PC-3 (cell line): ENCODE measurements around the gene STPG4. TPM values are rescaled to one million over a fixed set of nuclear protein-coding genes. Genes with fewer than 3 reads are reported as not detected.

Source experiments
- ATAC-seq: fragments of 200-7000 bp; cut with Tn5 transposase; 2 replicates; pipeline ENCODE4 v1.9.1; 2020; ENCODE audit warnings: mild to moderate bottlenecking, moderate library complexity
- BruUV-seq: library from RNA; stranded (reverse); fragments of 400-500 nt; replicated peaks from 2 replicates; lab custom pipeline; 2021; lab: Mats Ljungman, UMichigan
- CTCF ChIA-PET: fragments of 300-600 bp; sonication (Branson Sonifier 250); formaldehyde crosslinking; loops from one replicate; lab custom pipeline; 2022; ENCODE audit warnings: antibody characterized with exemption; lab: Charles Lee
- POLR2A ChIA-PET: fragments of 300-600 bp; sonication (Branson Sonifier 250); formaldehyde crosslinking; loops from one replicate; lab custom pipeline; 2022; ENCODE audit warnings: antibody characterized with exemption; ENCODE audit not compliant: unreplicated experiment; lab: Charles Lee
- DNase-seq: peaks from one replicate; pipeline ENCODE4 v3.0.0-alpha.2; 2015
- H2AFZ ChIP-seq: fragments of 300-600 bp; sonication (generic); 2 replicates; pipeline ENCODE4 v1.6.0; 2016; ENCODE audit warnings: antibody characterized with exemption, low read length
- H3F3A ChIP-seq: fragments of 300-600 bp; sonication (generic); one replicate; pipeline ENCODE4 v1.6.0; 2017; ENCODE audit warnings: antibody characterized with exemption, low read length, control low read depth, mild to moderate bottlenecking; ENCODE audit not compliant: unreplicated experiment
- H3K27ac ChIP-seq: fragments of 300-600 bp; sonication (generic); 2 replicates; pipeline ENCODE4 v1.5.1; 2016; ENCODE audit warnings: mild to moderate bottlenecking, low read length
- H3K27me3 ChIP-seq: fragments of 300-600 bp; sonication (generic); 2 replicates; pipeline ENCODE4 v1.6.1; 2016; ENCODE audit warnings: low read length, mixed read lengths
- H3K36me3 ChIP-seq: fragments of 300-600 bp; sonication (generic); 2 replicates; pipeline ENCODE4 v1.6.1; 2016; ENCODE audit warnings: low read depth, mixed run types, low read length, mixed read lengths
- H3K4me1 ChIP-seq: fragments of 300-600 bp; sonication (generic); 2 replicates; pipeline ENCODE4 v1.5.1; 2016; ENCODE audit warnings: low read length; ENCODE audit not compliant: insufficient read depth
- H3K4me2 ChIP-seq: fragments of 300-600 bp; sonication (generic); 2 replicates; pipeline ENCODE4 v1.6.0; 2016; ENCODE audit warnings: low read length
- H3K4me3 ChIP-seq: fragments of 300-600 bp; sonication (generic); 2 replicates; pipeline ENCODE4 v1.5.1; 2016; ENCODE audit warnings: mild to moderate bottlenecking, low read length, mixed read lengths
- H3K79me2 ChIP-seq: fragments of 300-600 bp; sonication (generic); 2 replicates; pipeline ENCODE4 v1.6.1; 2017; ENCODE audit warnings: low read length, mixed read lengths
- H3K9ac ChIP-seq: fragments of 300-600 bp; sonication (generic); 2 replicates; pipeline ENCODE4 v1.6.0; 2016; ENCODE audit warnings: mild to moderate bottlenecking, low read length
- H3K9me2 ChIP-seq: fragments of 300-600 bp; sonication (generic); replicated peaks from 2 replicates; pipeline ENCODE4 v1.6.1; 2016; ENCODE audit warnings: mixed run types, low read length, mixed read lengths
- H3K9me3 ChIP-seq: fragments of 300-600 bp; sonication (generic); 2 replicates; pipeline ENCODE4 v1.6.1; 2016; ENCODE audit warnings: low read length, mixed read lengths
- H4K20me1 ChIP-seq: fragments of 300-600 bp; sonication (generic); 2 replicates; pipeline ENCODE4 v1.6.1; 2016; ENCODE audit warnings: low read length, mixed read lengths
- EZH2 ChIP-seq: fragments of 300-600 bp; sonication (generic); IDR thresholded peaks from one replicate; pipeline ENCODE4 v1.6.1; 2017; ENCODE audit warnings: antibody characterized with exemption, mild to moderate bottlenecking, low read length; ENCODE audit not compliant: unreplicated experiment
- EZH2phosphoT487 ChIP-seq: fragments of 300-600 bp; sonication (generic); IDR thresholded peaks from 2 replicates; pipeline ENCODE4 v1.6.1; 2018; ENCODE audit warnings: mild to moderate bottlenecking, antibody characterized with exemption, low read length, borderline replicate concordance
- intact Hi-C: fragments of 100-400 bp; cut with micrococcal nuclease; formaldehyde crosslinking; loops from 2 replicates; pipeline ENCODE4 v1.9.0; 2023
- total RNA-seq: library from RNA; depleted of rRNA; stranded (reverse); fragments of >200 nt; gene quantifications from 2 replicates; pipeline ENCODE4 v1.2.3, GENCODE V29; 2014
- TF ChIP-seq, protein P1 (sequence below): fragments of 300-600 bp; sonication (generic); conservative IDR thresholded peaks from 2 replicates; pipeline ENCODE4 v1.5.1; 2017; ENCODE audit warnings: antibody characterized with exemption, low read depth, mild to moderate bottlenecking, low read length

STPG4 gene
- total RNA-seq, 1 experiment from 2014 or later: 2.4 TPM

DNA sequence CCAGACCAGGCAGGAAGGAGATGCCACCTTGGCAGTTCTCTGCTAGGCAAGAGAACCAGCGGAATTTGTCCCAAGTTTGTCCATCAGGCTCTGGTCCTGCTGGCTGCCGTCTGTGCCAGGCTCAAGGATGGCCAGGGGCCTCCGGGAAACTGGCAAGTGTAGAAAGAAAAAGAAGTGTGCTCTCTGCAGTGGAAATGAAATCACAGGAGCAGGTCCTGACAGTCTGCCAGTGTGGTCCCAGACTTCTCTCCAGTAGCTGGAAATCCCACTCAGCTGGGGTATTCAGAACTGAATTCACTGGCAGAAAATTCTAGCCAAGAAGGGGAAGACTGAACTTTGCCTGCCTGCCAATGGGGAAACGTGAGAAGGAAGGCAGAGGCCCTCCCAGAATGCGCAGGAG is 91.0 kb downstream of the STPG4 start:
- DNase-seq (no peak), ATAC-seq (no peak)
- Histone ChIP-seq H3F3A (no peaks in the 10 kb centered on the region), H3K4me1 (peaks cover 19% of the 10 kb centered on the region), H2AFZ (no peak overlapping the region), H3K9me2 (no peaks in the 10 kb centered on the region), H3K4me3 (no peak overlapping the region), H3K4me2 (no peak overlapping the region), H3K9ac (no peak overlapping the region), H3K79me2 (no peaks in the 10 kb centered on the region), H3K36me3 (no peaks in the 10 kb centered on the region), H3K27me3 (no peaks in the 10 kb centered on the region), H3K27ac (no peak overlapping the region), H3K9me3 (no peaks in the 10 kb centered on the region), H4K20me1 (no peaks in the 10 kb centered on the region)
- intact Hi-C loops: no loop called here
- CTCF ChIA-PET: no interaction called here
- TF ChIP-seq EZH2: no peak
- TF ChIP-seq, protein P1, sequence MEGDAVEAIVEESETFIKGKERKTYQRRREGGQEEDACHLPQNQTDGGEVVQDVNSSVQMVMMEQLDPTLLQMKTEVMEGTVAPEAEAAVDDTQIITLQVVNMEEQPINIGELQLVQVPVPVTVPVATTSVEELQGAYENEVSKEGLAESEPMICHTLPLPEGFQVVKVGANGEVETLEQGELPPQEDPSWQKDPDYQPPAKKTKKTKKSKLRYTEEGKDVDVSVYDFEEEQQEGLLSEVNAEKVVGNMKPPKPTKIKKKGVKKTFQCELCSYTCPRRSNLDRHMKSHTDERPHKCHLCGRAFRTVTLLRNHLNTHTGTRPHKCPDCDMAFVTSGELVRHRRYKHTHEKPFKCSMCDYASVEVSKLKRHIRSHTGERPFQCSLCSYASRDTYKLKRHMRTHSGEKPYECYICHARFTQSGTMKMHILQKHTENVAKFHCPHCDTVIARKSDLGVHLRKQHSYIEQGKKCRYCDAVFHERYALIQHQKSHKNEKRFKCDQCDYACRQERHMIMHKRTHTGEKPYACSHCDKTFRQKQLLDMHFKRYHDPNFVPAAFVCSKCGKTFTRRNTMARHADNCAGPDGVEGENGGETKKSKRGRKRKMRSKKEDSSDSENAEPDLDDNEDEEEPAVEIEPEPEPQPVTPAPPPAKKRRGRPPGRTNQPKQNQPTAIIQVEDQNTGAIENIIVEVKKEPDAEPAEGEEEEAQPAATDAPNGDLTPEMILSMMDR: no peak
- TF ChIP-seq EZH2phosphoT487: no peak
- BruUV-seq: no TSS peak
- POLR2A ChIA-PET: no interaction called here

DNA sequence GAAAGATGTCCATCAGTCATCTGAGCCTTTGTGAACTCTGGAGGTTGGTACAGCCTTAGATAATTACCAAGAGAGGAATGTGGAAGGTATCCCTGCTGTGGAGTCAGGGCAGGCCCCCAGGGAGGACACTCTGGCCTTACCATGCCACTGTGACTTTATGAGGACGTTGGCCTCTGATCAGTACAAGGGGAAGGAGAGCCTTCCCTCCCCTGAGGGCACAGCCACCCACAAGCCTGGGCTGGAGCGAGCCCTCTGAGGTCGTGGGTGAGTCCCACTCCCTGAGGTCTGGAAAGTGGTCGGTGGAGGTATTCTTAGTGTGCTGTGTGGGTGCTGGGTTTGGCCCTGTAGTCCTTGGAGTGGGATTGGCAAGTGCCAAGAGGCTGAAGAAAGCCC is 91.6 kb downstream of the STPG4 start:
- Histone ChIP-seq H3K9me3 (no peaks in the 10 kb centered on the region), H3K36me3 (no peaks in the 10 kb centered on the region), H3K79me2 (no peaks in the 10 kb centered on the region), H3K27me3 (no peaks in the 10 kb centered on the region), H2AFZ (no peak overlapping the region), H3K4me2 (no peak overlapping the region), H4K20me1 (no peaks in the 10 kb centered on the region), H3F3A (no peaks in the 10 kb centered on the region), H3K4me3 (no peak overlapping the region), H3K9ac (no peak overlapping the region), H3K9me2 (no peaks in the 10 kb centered on the region), H3K4me1 (peaks cover 15% of the 10 kb centered on the region), H3K27ac (no peak overlapping the region)
- BruUV-seq: no TSS peak
- no peak for ATAC-seq
- TF ChIP-seq EZH2 (no peak), EZH2phosphoT487 (no peak)
- TF ChIP-seq, protein P1: no peak
- CTCF ChIA-PET: no interaction called here
- no peak for DNase-seq
- intact Hi-C loops: no loop called here
- POLR2A ChIA-PET: no interaction called here

DNA sequence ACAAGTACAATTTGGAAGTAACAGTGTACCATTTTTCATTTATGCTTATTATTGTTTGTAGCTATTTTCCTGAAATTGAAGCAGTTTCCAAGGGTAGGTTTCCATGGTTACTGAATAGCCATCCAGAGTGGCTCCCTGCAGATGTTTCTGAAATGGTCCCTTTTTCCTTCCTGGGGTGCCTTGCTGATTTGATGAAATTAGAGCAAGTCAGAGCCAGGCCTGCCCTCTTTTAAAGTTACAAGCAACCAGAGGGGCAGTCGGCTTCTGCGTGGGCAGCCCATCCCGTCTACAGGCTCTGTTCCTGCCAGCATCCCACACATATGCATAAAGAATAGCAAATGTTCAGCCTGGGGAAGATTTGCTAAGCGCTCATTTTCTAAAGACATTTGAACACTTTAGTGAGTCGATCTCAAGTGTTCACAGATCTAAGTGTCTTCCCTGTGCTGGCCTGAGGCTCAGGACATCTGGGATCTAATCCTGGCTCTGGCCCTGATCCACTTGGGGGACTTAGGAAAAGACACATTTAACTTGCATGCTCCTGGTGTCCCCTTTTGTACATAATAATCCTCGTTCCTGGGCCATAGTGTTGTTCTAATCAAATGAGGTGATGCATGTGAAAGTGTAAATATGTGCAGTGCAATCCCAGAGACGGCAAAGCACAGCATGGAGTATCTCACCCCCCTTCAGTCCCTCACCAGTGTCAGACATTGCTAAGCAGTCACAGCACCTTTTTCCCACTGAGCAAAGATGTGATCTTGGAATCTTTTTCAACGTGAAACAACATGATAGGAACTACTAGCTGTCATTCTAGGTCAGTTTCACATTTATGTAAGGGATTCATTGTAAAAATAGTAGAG is 92.2 kb downstream of the STPG4 start:
- CTCF ChIA-PET: no interaction called here
- POLR2A ChIA-PET: no interaction called here
- Histone ChIP-seq H3F3A (no peaks in the 10 kb centered on the region), H3K27ac (no peak overlapping the region), H3K9me2 (no peaks in the 10 kb centered on the region), H3K9me3 (no peaks in the 10 kb centered on the region), H3K4me3 (no peak overlapping the region), H3K79me2 (no peaks in the 10 kb centered on the region), H2AFZ (no peak overlapping the region), H3K9ac (no peak overlapping the region), H3K4me2 (no peak overlapping the region), H3K27me3 (no peaks in the 10 kb centered on the region), H4K20me1 (no peaks in the 10 kb centered on the region), H3K4me1 (peaks cover 15% of the 10 kb centered on the region), H3K36me3 (no peaks in the 10 kb centered on the region)
- no peak for DNase-seq
- intact Hi-C loops: no loop called here
- ATAC-seq: no peak
- TF ChIP-seq, protein P1: no peak
- TF ChIP-seq EZH2 (no peak), EZH2phosphoT487 (no peak)
- BruUV-seq: no TSS peak
